ENCODE data around the gene BPTF. TPM values are rescaled to one million over a fixed set of nuclear protein-coding genes. Genes with fewer than 3 reads are reported as not detected.
"Not testable (repeated sequence)": the region's sequence is repeated elsewhere in the genome, so short reads cannot be mapped to it uniquely, and the experiment has no call there.

Gene BPTF
- total RNA-seq, 1 donor from 2014 or later = 96.9 TPM

- TF ChIP-seq CTCF (IDR thresholded peaks at IDR 0.05) = no peak
- peaks cover 100% of the 10 kb centered on the region for H3K36me3 ChIP-seq
Measured at GRCh38 chr17:67946513-67946912, 121.2 kb downstream of the BPTF start.

DNA sequence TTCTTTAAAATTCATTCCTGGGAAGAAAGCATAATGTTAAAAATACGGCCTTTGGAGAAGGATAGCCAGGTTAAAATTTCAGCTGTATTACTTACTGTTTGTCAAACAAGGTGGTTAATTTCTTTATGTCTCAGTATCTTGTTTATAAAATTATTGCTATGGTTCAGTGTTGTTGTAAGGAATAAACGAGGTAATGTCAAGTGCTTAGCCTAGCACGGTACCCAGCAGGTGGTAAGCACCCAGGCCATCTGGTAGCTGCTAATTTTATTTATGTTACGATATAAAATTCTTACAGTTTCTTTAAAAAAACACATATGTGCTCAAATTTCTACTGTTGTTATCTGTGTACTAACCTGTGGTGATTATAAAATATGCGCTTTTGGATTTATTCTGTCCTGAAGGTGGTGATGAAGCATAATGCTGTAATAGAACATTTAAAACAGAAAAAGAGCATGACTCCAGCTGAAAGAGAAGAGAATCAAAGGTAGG lies 122.1 kb downstream of the BPTF start:
- Histone ChIP-seq H3K36me3 (peaks cover 100% of the 10 kb centered on the region), H3K4me3 (no peak overlapping the region), H3K27me3 (ENCODE audit: low read depth) (no peaks in the 10 kb centered on the region), H3K27ac (no peak overlapping the region), H3K9me3 (no peaks in the 10 kb centered on the region), H3K4me1 (no peaks in the 10 kb centered on the region)
- no peak for ATAC-seq
- no peak for TF ChIP-seq CTCF (IDR thresholded peaks at IDR 0.05)
- intact Hi-C loops (cut with DNase I) = no loop called here
- DNase-seq = no peak

More at GRCh38 chr17:67946513-67946912, 121.2 kb downstream of the BPTF start:
- H3K4me1 ChIP-seq = no peaks in the 10 kb centered on the region
- no peak overlapping the region for H3K4me3 ChIP-seq
- ATAC-seq (no peak), DNase-seq (no peak)
- no peak overlapping the region for H3K27ac ChIP-seq
- H3K27me3 ChIP-seq (ENCODE audit: low read depth) = no peaks in the 10 kb centered on the region
- intact Hi-C loops (cut with DNase I) = no loop called here
- H3K9me3 ChIP-seq = no peaks in the 10 kb centered on the region

DNA sequence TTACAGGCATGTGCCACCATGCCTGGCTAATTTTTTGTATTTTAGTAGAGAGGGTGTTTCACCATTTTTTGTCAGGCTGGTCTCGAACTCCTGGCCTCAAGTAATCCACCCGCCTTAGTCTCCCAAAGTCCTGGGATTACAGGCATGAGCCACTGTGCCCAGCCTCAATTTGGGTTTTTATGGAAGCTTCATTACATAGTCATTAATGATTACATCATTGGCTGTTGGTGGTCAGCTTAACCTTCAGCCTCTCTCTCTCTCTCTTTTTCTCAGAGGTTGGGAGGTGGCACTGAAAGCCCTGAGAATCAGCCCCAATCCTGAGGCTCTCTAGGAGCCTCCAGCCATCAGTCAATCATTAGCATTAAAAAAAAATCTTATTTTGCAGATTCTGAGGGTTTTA lies 125.6 kb downstream of the BPTF start:
- no peak for DNase-seq
- peaks cover 97% of the 10 kb centered on the region for H3K36me3 ChIP-seq
- intact Hi-C loops (cut with DNase I) = no loop called here

DNA sequence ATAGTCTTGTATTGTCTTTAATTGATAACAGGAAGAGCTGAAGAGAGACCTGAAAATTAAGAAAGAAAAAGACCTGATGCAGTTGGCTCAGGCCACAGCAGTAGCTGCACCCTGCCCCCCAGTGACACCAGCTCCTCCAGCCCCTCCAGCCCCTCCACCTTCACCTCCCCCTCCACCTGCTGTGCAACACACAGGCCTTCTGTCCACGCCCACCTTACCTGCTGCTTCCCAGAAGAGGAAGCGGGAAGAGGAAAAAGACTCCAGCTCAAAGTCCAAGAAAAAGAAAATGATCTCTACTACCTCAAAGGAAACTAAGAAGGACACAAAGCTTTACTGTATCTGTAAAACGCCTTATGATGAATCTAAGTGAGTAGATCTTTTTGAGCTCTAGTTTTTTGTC lies 134.2 kb downstream of the BPTF start:
- Histone ChIP-seq H3K4me3 (no peak overlapping the region), H3K27ac (no peak overlapping the region), H3K9me3 (no peaks in the 10 kb centered on the region), H3K4me1 (no peaks in the 10 kb centered on the region), H3K36me3 (peaks cover 77% of the 10 kb centered on the region), H3K27me3 (ENCODE audit: low read depth) (no peaks in the 10 kb centered on the region)
- TF ChIP-seq CTCF (IDR thresholded peaks at IDR 0.05) = no peak
- ATAC-seq = no peak
- intact Hi-C loops (cut with DNase I) = no loop called here
- no peak for DNase-seq

More for the DNA sequence above, 125.6 kb downstream of the BPTF start:
- no peak for ATAC-seq
- TF ChIP-seq CTCF (IDR thresholded peaks at IDR 0.05) = no peak
- H3K27ac ChIP-seq = no peak overlapping the region
- H3K27me3 ChIP-seq (ENCODE audit: low read depth) = no peaks in the 10 kb centered on the region
- H3K9me3 ChIP-seq = no peaks in the 10 kb centered on the region
- H3K4me3 ChIP-seq = no peak overlapping the region
- no peaks in the 10 kb centered on the region for H3K4me1 ChIP-seq

GRCh38 chr17:67960276-67960675 lies 135.0 kb downstream of the BPTF start:
- H3K27me3 ChIP-seq (ENCODE audit: low read depth); H3K27ac ChIP-seq; H3K9me3 ChIP-seq; H3K4me3 ChIP-seq; H3K4me1 ChIP-seq; DNase-seq; ATAC-seq; intact Hi-C loops (cut with DNase I): not testable (repeated sequence)
- peaks cover 76% of the 10 kb centered on the region for H3K36me3 ChIP-seq

DNA sequence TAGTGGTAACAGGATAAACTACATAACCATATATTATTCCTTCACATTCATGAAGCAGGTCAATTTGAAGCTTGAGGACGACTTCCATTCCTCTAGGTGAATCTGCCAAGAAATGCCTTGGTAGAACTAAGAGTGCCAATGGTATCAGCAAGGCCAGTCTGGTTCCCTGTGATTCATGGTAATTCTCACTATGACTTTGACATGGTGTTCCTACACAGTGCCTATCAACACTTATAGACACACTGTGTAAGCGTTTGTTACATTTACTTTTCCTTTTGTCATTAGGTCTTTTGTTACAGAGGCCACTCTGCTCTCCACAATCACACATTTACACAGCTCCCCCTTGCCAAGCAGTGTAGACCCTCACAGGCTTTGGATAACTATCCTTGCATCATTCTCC lies 136.9 kb downstream of the BPTF start:
- peaks cover 82% of the 10 kb centered on the region for H3K36me3 ChIP-seq
- H3K9me3 ChIP-seq; DNase-seq; H3K27me3 ChIP-seq (ENCODE audit: low read depth); H3K4me3 ChIP-seq; ATAC-seq; intact Hi-C loops (cut with DNase I); H3K27ac ChIP-seq; H3K4me1 ChIP-seq: not testable (repeated sequence)

- intact Hi-C loops (cut with DNase I); H3K27me3 ChIP-seq (ENCODE audit: low read depth); H3K27ac ChIP-seq; H3K4me3 ChIP-seq; H3K4me1 ChIP-seq; DNase-seq; H3K9me3 ChIP-seq: not testable (repeated sequence)
- peaks cover 81% of the 10 kb centered on the region for H3K36me3 ChIP-seq
- ATAC-seq = peak; percentile 87 to 91
- TF ChIP-seq CTCF (IDR thresholded peaks at IDR 0.05) = peak; percentile 69
Measured at GRCh38 chr17:67963145-67963572, 137.9 kb downstream of the BPTF start.

Data from lower lobe of right lung (tissue), 2 donors.